GM19099 (cell line): ENCODE data around the gene EXOC2.

Experiments
- POLR2A ChIP-seq: IDR thresholded peaks from 3 replicates; pipeline ENCODE4 v1.6.1; 2011; ENCODE audit warnings: low read depth; ENCODE audit not compliant: insufficient read length; ENCODE audit errors: extremely low read depth

The EXOC2 gene

DNA sequence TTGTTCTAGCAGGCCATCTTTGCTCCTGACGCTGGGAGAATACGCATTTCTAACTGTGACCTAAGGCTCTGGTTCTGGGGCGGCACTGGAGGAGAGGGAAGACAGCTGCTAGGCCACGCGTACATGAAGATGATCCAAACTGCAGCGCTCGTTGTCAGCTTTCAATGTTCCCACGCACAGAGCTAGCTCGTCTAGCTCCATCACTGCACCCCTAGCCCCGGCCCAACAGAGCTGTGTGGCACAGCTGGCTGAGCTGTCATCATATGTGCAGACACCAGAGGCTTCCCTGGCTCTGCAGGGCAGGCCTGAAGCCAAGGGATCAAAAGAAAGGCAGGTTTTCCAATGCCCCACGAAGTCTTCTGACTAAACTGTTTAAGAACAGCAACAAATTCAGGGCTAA, 176.7 kb downstream of the EXOC2 start:
- TF ChIP-seq POLR2A = no peak

DNA sequence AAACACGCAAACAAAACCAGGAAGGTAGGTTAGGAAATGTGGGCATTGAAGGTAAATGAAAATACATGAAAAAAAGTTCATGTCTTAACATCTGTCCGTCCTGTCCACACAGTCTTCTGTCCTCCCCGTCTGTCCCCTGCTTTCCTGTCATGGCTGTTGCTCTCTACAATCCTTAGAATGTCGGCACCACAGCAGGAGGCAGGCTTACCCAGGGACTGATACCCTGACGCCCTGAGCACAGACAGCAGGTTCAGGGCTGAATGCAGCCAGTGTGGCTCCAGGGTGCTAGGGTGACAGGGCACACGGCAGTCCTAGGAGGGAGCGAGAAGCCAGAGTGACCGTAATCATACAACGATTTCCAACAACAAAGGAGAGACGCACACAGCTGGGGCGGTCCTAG, 177.7 kb downstream of the EXOC2 start:
- no peak for TF ChIP-seq POLR2A

DNA sequence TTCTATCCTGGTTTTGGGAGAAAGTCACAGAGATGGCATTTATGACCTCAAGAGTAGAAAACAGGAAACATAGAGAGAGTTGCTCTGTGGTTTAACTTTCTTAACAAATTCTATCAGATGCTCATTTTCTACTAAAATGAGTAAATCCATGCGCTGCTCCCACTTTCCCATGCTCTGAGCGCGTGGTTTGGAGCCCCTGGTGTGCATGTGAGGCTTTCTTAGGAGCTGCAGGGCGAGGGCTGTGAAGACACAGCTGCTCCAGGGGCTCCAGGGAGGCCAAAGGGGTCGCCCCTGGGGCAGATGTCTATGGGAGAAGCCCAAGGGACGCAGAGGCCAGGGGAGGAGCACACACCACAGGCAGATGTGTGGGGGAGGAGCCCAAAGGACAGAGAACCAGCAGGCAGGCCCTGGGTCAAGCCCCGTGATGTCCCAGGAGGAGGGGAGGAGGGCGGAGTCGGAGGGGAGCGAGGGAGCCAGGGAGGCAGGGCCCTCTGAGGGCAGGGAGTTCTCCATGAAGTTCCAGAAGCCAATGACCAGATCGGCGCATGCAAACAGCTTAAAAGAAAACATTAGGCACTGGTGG, 178.5 kb downstream of the EXOC2 start:
- TF ChIP-seq POLR2A = no peak

DNA sequence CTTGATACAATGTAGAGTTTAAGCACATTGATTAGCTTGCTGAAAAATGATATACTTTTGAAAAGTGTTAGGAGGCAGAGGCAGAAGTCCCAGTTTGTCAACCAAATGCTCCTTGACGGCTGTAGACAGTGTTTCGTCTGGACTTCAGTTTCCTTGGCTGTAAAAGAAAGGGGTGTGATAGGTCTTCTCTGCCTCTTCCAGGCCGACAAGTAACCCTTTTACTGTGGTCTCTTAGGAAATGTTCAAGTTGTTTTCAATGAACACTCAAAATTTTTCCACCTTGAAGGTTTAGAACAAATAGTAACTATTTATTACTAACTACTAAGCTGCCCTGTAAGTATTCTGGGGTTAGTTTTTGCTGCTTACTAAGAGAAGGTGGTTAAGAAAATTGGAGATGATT, 179.0 kb downstream of the EXOC2 start:
- no peak for TF ChIP-seq POLR2A

DNA sequence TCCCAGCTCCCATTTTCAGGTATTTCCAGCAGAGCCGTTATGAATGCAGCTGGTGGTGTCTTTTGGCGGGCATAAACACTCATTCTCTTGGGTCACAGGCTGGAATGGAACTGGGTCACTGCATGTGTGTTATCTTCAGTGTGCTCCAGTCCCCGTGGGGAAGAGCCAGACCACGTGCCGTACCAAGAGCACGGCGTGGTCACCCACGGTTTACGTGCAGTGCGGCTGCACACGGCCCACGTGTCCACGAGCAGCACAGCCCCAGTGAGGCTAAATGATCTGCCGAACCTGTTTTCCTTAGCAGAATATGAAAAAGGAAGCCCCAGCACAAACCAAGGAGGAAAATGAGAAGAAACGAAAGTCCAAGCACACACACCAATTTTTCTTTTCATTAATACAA, 179.9 kb downstream of the EXOC2 start:
- TF ChIP-seq POLR2A = no peak

DNA sequence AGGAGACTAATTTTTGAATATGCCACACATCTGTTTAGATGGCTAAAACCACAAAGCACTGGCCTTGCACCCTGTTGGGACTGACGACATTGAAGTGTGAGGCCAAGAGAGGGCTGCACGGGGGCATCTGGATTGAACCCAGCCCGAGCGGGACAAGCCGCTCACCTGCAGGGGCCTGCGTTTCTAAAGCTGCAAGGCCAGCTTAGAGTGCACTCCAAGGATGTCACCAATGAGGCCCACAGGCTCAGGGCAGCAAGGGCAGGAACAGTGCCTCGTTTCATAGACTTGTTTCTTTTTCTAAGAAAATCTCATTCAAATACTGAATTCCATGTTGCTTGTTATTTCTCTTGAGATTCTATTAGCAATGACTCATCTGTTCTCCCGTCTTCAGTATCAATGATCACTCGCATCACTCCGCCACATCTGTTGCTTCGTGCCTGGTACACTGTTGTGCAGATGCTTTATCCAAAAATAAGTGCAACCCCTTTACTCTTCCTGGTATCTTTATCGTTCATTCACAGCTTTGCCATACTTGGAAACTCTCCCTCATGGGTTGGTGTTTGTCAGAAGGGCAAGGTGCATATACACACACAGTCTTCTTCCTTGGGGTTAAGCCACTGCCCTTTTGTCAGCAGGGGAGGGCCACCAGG, 181.3 kb downstream of the EXOC2 start:
- TF ChIP-seq POLR2A = no peak

DNA sequence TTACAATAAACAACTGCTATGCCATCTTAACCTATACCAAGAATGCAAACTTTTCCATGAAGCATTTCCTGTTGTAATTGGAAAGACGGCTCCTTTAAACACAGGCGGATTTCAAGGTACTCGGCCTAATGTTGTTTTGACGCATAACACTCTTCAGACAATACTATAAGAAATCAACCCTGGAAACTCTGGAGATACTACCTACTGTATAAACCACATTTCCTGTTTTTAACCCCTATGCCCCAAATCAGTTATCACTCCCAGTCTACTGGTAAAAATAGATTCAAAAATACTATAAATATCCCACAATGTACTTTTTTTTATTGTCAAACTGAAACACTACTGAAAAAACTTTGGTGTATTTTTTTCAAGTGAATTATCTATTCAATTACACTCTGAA, 183.3 kb downstream of the EXOC2 start:
- TF ChIP-seq POLR2A = no peak

DNA sequence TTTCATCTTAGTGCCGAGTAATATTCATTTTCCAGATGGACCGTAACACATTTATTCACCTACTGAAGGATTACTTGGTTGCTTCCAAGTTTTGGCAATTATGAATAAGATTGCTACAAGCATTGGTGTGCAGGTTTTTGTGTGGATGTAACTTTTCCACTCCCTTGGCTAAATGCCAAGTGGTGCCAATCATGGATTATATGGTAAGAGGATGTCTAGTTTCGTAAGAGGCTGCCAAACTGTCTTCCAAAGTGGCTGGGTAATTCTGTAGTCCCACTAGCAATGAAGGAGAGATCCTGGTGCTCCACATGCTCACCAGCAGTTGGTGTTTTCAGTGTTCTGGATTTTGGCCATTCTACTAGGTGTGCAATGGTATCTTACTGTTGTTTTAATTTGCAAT, 184.3 kb downstream of the EXOC2 start:
- no peak for TF ChIP-seq POLR2A

DNA sequence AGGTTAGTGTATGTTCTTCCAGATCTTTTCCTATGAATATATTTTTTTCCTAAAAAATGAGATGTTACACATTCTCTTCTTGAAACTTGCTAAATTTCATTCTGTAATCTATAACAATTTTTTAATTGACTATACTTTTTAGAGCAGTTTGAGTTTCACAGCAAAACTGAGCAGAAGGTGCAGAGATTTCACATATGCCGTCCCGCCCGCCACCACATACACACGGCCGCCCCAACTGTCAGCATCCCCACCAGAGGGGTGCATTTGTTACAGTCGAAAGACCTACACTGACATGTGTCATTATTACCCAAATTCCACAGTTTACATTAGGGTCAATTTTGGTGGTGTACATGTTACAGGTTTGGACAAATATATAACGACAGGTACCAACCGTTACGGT, 184.9 kb downstream of the EXOC2 start:
- no peak for TF ChIP-seq POLR2A

DNA sequence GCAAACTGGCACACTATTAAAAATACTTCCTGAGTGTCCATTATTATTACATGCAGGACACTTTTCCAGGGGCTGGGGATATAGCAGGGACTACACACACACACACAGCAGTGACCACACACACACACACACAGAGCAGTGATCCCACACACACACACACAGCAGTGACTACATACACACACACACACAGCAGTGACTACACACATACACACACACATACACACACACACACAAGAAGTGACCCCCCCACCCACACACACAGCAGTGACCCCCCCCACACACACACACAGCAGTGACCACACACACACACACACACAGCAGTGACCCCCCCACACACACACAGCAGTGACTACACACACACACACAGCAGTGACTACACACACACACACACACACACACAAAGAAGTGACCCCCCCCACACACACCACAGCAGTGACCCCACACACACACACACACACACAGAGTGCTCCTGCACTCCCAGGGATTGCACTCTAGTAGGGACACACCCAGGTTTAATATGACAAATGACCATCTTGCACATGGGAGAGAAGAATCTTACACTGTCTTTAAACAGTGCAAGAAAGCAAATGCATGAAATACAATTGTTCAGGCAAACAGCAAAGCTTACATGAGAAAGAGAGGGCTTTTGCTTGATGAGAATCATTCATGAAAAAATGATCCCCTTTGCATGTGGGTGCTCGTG, 185.9 kb downstream of the EXOC2 start:
- no peak for TF ChIP-seq POLR2A

DNA sequence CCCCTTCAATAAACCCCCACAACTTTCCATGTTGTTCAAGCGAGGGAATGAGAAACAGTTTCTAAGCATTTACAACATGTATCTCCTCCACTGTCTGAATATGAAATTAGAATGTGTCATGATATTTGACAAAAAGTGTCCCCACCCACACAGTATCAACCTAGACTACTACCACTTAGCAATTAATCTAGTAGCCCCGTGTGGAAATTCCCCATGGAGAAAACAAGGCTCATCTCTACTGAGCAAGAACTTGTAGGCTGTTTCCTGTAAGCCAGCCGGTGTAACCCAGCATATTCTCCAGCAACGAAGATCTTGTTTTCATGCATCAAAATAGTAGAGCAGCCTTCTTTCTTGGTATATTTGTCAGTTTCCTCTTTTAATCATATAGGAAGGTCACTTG, 186.4 kb downstream of the EXOC2 start:
- no peak for TF ChIP-seq POLR2A

DNA sequence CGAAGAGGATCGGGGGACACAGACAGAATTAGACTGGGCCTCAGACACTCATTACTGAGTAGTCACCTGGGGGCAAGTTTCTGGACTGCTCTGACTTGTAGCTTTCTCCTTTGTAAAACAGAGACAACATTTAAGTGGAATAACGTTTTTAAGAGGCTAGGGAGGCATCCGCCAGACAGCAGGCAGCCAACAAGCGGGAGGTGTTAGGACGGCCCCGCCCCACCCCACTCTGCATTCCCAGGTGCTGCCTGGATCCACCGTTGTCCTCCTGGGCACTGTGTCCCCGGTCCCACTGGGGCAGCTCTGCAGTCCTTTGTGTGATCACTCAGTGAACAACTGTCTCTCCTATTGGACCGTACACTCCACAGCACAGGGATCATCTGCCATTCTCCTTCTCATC, 187.6 kb downstream of the EXOC2 start:
- no peak for TF ChIP-seq POLR2A

DNA sequence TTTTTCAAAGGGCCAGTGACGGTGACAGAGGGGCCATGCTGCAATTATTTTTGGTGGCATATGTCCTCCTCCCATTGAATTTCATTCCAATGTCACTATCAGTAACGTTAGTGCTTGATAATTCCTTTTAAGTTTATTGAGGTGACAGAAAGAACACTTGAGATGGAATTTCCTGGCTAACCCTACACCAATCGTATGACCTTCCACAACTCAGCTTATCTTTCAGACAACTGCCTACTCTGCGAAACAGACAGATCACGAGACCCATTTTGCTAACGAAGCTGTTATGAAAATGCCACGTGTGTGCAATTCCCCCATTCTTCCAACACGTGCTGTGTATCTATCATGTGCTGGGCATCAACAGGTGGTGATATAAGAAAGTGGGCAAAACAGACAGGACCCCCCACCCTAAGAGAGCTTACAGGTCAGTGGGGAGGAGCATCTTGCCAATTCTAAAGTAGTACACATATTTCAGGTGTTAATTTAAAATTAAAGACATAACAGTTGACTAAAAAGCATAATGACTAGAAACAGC, 188.4 kb downstream of the EXOC2 start:
- TF ChIP-seq POLR2A = no peak

DNA sequence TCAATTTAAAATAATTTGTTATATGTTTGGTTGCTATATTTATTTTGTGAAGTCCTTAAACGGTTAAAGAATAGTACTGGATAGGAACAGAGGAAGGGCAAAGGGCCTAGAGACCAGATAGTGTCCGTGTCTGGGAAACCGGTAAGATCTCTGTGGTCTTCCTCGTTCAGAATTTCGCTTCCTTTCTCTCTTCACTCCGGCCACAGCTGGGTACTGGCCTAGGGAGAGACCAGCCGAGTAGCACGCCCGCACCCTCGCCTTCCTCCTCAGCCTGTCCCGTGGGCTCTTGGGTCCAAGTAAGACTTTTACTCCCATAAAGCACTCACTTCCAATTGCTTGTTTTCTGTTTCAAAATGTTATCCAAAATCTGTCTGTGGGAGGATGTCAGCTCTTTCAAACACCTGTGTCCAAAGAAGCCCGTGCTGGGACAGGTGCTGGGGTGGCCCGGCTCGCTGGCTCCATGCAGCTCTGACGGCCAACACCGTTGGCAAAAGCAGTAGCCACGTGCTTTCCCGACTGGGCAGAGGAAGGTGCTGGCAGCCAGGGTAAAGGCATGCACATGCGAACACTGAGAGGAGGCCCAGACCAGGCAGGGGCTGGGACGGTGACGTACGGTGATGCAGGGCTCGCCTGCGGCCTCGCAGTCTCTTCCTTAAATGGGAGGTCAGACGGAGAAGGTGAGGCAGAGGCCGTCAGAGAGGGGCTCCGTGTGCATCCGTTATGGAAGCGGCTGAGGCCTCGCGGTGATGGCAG, 189.2 kb downstream of the EXOC2 start:
- no peak for TF ChIP-seq POLR2A

DNA sequence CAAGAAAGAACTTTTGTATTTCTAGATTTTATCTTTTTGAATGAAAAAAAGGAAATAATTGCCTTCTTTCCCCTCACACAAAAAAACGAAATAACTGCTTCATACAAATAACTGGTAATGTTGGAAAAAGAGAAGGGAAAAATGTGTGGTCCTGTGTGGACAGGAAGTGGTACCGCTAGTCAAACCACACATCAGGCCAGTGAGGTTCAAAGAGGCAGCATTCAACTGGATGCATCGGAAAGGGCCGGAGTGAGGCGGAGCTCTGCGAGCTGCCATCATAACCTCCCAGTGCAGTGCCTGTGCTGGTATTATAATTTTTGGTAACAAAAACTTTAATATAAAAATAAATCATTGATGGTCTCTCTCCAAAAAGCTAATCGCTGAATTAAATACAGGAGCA, 190.2 kb downstream of the EXOC2 start:
- TF ChIP-seq POLR2A = no peak
